GM06990 (cell line): ENCODE results near the gene SEMA4F.

ENCODE experiments used
- DNase-seq: peaks from one replicate; pipeline ENCODE4 v3.0.0-alpha.2; 2011; ENCODE audit not compliant: insufficient read length; ENCODE audit errors: extremely low read depth
- H3K27me3 ChIP-seq: replicated peaks from 2 replicates; pipeline ENCODE4 v1.6.0; 2011; ENCODE audit warnings: low read length; ENCODE audit not compliant: control insufficient read depth, insufficient read depth
- H3K36me3 ChIP-seq: 2 replicates; pipeline ENCODE4 v1.5.1; 2011; ENCODE audit warnings: low read length; ENCODE audit not compliant: control insufficient read depth, insufficient read depth
- H3K4me3 ChIP-seq: replicated peaks from 2 replicates; pipeline ENCODE4 v1.5.1; 2011; ENCODE audit warnings: low read depth, mild to moderate bottlenecking, control low read depth, low read length
- CTCF ChIP-seq: IDR thresholded peaks from 2 replicates; pipeline ENCODE4 v1.5.1; 2011; ENCODE audit warnings: low read length, control low read depth, mild to moderate bottlenecking, inconsistent platforms; ENCODE audit not compliant: insufficient read depth, poor library complexity, severe bottlenecking

The SEMA4F gene

GRCh38 chr2:74632939-74633312, 21.1 kb upstream of the SEMA4F start:
- no peak for DNase-seq
- H3K4me3 ChIP-seq = no peak overlapping the region
- H3K27me3 ChIP-seq = no peaks in the 10 kb centered on the region
- no peaks in the 10 kb centered on the region for H3K36me3 ChIP-seq
- no peak for TF ChIP-seq CTCF

GRCh38 chr2:74639550-74639949, 14.5 kb upstream of the SEMA4F start:
- no peaks in the 10 kb centered on the region for H3K36me3 ChIP-seq
- H3K27me3 ChIP-seq = no peaks in the 10 kb centered on the region
- H3K4me3 ChIP-seq = no peak overlapping the region
- DNase-seq = no peak
- no peak for TF ChIP-seq CTCF

GRCh38 chr2:74645344-74645743, 8.7 kb upstream of the SEMA4F start:
- Histone ChIP-seq H3K27me3 (no peaks in the 10 kb centered on the region), H3K36me3 (no peaks in the 10 kb centered on the region), H3K4me3 (no peak overlapping the region)
- DNase-seq = no peak
- no peak for TF ChIP-seq CTCF

GRCh38 chr2:74646201-74646600, 7.8 kb upstream of the SEMA4F start:
- no peak for DNase-seq
- Histone ChIP-seq H3K36me3 (no peaks in the 10 kb centered on the region), H3K4me3 (no peak overlapping the region), H3K27me3 (no peaks in the 10 kb centered on the region)
- no peak for TF ChIP-seq CTCF

DNA sequence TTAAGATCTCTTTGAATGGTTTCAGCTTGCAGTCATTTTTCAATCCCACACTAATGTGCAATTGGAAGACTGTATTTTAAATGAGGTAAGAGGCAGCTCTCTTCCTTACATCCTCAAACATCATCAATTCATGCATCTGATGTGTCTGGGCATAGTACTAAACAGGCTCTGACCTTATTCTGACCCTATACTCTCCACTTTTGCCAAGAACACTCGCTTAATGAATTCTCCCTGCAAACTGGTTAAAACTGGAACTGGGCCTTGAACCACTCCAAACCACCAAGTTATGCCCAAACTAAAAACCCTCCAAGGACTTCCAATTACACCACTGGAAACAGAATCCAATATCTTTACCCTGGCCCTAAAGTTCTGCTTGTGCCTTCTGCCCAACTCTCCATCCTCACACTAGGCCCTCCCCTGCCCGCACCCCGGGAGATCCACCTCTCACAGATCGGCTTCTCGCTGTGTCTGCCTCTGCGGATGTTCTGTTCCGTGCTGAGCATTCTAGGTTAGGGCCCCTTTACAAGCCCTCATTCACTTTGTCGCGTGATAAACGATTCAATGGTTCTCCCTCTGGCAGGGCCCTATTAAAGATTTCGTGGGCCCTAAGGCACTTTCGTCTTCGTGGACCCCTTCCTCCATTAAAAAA, 7.1 kb upstream of the SEMA4F start:
- no peaks in the 10 kb centered on the region for H3K36me3 ChIP-seq
- H3K27me3 ChIP-seq = no peaks in the 10 kb centered on the region
- TF ChIP-seq CTCF = no peak
- no peak overlapping the region for H3K4me3 ChIP-seq
- no peak for DNase-seq

- DNase-seq = peak; percentile 6
- Histone ChIP-seq H3K36me3 (no peaks in the 10 kb centered on the region), H3K27me3 (no peaks in the 10 kb centered on the region), H3K4me3 (no peak within 1 kb of the TSS)
- no peak for TF ChIP-seq CTCF
Measured at GRCh38 chr2:74648009-74648443, 6.0 kb upstream of the SEMA4F start, which contains the start of gene M1AP. TSS of gene M1AP (minus strand) at chr2:74648330. CDS start at chr2:74640275, 8,055 bp downstream.
